Activated naive CD8-positive, alpha-beta T cell treated with anti-CD3 and anti-CD28 coated beads for 36 hours (primary cell): ENCODE measurements around the gene IARS1. TPM values are rescaled to one million over a fixed set of nuclear protein-coding genes. Genes with fewer than 3 reads are reported as not detected.

Experiments
- DNase-seq: peaks from one replicate; pipeline ENCODE4 v3.0.0; 2021
- H3K27ac Mint-ChIP-seq: one replicate; pipeline ENCODE4 v1.8.0; 2022; ENCODE audit warnings: mild to moderate bottlenecking, moderate library complexity, mixed read lengths
- H3K27me3 Mint-ChIP-seq: one replicate; pipeline ENCODE4 v1.8.0; 2022; ENCODE audit warnings: mild to moderate bottlenecking, mixed read lengths
- H3K36me3 Mint-ChIP-seq: one replicate; pipeline ENCODE4 v1.8.0; 2021; ENCODE audit warnings: mild to moderate bottlenecking, mixed read lengths
- H3K4me1 Mint-ChIP-seq: one replicate; pipeline ENCODE4 v1.8.0; 2021; ENCODE audit warnings: mixed read lengths
- H3K4me3 Mint-ChIP-seq: one replicate; pipeline ENCODE4 v1.8.0; 2022; ENCODE audit warnings: mild to moderate bottlenecking, moderate library complexity, mixed read lengths
- H3K9me3 Mint-ChIP-seq: one replicate; pipeline ENCODE4 v1.8.0; 2022; ENCODE audit warnings: mixed read lengths
- total RNA-seq, 2 experiments: library from RNA; stranded (reverse); gene quantifications; one replicate each; pipeline ENCODE4 v1.2.3, GENCODE V29; 2021

IARS1 gene
- total RNA-seq, 2 experiments from 2014 or later = 280 TPM

GRCh38 chr9:92278110-92278509 is 15.4 kb downstream of the IARS1 start:
- Mint-ChIP-seq H3K4me3 (no peak overlapping the region), H3K27me3 (no peaks in the 10 kb centered on the region), H3K9me3 (no peaks in the 10 kb centered on the region), H3K4me1 (peaks cover 42% of the 10 kb centered on the region), H3K36me3 (peaks cover 51% of the 10 kb centered on the region), H3K27ac (no peak overlapping the region)
- no peak for DNase-seq

- H3K27me3 Mint-ChIP-seq = no peaks in the 10 kb centered on the region
- H3K4me3 Mint-ChIP-seq = no peak overlapping the region
- peaks cover 58% of the 10 kb centered on the region for H3K36me3 Mint-ChIP-seq
- H3K27ac Mint-ChIP-seq = peak overlapping the region; percentile 70
- no peaks in the 10 kb centered on the region for H3K9me3 Mint-ChIP-seq
- no peak for DNase-seq
- H3K4me1 Mint-ChIP-seq = peaks cover 40% of the 10 kb centered on the region
These were observed 17.0 kb downstream of the IARS1 start for GRCh38 chr9:92276331-92277032.

- H3K27ac Mint-ChIP-seq = no peak overlapping the region
- peaks cover 40% of the 10 kb centered on the region for H3K4me1 Mint-ChIP-seq
- H3K27me3 Mint-ChIP-seq = no peaks in the 10 kb centered on the region
- no peak overlapping the region for H3K4me3 Mint-ChIP-seq
- H3K9me3 Mint-ChIP-seq = no peaks in the 10 kb centered on the region
- peaks cover 63% of the 10 kb centered on the region for H3K36me3 Mint-ChIP-seq
- DNase-seq = no peak
These were observed 18.0 kb downstream of the IARS1 start for GRCh38 chr9:92275541-92275940.

GRCh38 chr9:92270511-92270910 is 23.0 kb downstream of the IARS1 start:
- Mint-ChIP-seq H3K27me3 (no peaks in the 10 kb centered on the region), H3K9me3 (no peaks in the 10 kb centered on the region), H3K36me3 (peaks cover 47% of the 10 kb centered on the region), H3K27ac (no peak overlapping the region), H3K4me3 (no peak overlapping the region), H3K4me1 (peaks cover 3% of the 10 kb centered on the region)
- no peak for DNase-seq

- Mint-ChIP-seq H3K4me1 (peaks cover 2% of the 10 kb centered on the region), H3K27me3 (no peaks in the 10 kb centered on the region), H3K36me3 (peaks cover 36% of the 10 kb centered on the region), H3K4me3 (no peak overlapping the region), H3K27ac (no peak overlapping the region), H3K9me3 (no peaks in the 10 kb centered on the region)
- no peak for DNase-seq
These were observed 27.0 kb downstream of the IARS1 start for GRCh38 chr9:92266486-92266885.

- Mint-ChIP-seq H3K4me3 (no peak overlapping the region), H3K9me3 (no peaks in the 10 kb centered on the region), H3K27me3 (no peaks in the 10 kb centered on the region), H3K27ac (peak overlapping the region; percentile 16), H3K36me3 (peaks cover 32% of the 10 kb centered on the region), H3K4me1 (peaks cover 2% of the 10 kb centered on the region)
- DNase-seq = no peak
These were observed 28.3 kb downstream of the IARS1 start for GRCh38 chr9:92265154-92265553.

- Mint-ChIP-seq H3K27me3 (no peaks in the 10 kb centered on the region), H3K9me3 (no peaks in the 10 kb centered on the region), H3K4me1 (peaks cover 2% of the 10 kb centered on the region), H3K4me3 (no peak overlapping the region), H3K27ac (no peak overlapping the region), H3K36me3 (peaks cover 33% of the 10 kb centered on the region)
- DNase-seq = no peak
These were observed 30.4 kb downstream of the IARS1 start for GRCh38 chr9:92263131-92263530.

- Mint-ChIP-seq H3K27me3 (no peaks in the 10 kb centered on the region), H3K36me3 (peaks cover 25% of the 10 kb centered on the region), H3K9me3 (no peaks in the 10 kb centered on the region), H3K4me1 (peaks cover 3% of the 10 kb centered on the region), H3K27ac (no peak overlapping the region), H3K4me3 (no peak overlapping the region)
- no peak for DNase-seq
These were observed 36.2 kb downstream of the IARS1 start for GRCh38 chr9:92257327-92257726.

- no peak for DNase-seq
- peaks cover 3% of the 10 kb centered on the region for H3K4me1 Mint-ChIP-seq
- H3K27me3 Mint-ChIP-seq = no peaks in the 10 kb centered on the region
- H3K27ac Mint-ChIP-seq = peak overlapping the region; percentile 38
- H3K4me3 Mint-ChIP-seq = no peak overlapping the region
- peaks cover 30% of the 10 kb centered on the region for H3K36me3 Mint-ChIP-seq
- H3K9me3 Mint-ChIP-seq = no peaks in the 10 kb centered on the region
These were observed 38.8 kb downstream of the IARS1 start for GRCh38 chr9:92254381-92255337.

GRCh38 chr9:92253656-92254055 is 39.8 kb downstream of the IARS1 start:
- Mint-ChIP-seq H3K27me3 (no peaks in the 10 kb centered on the region), H3K9me3 (no peaks in the 10 kb centered on the region), H3K27ac (no peak overlapping the region), H3K4me1 (peaks cover 3% of the 10 kb centered on the region), H3K4me3 (no peak overlapping the region), H3K36me3 (peaks cover 29% of the 10 kb centered on the region)
- DNase-seq = no peak

- Mint-ChIP-seq H3K4me1 (no peaks in the 10 kb centered on the region), H3K4me3 (no peak overlapping the region), H3K27ac (peak overlapping the region; percentile 65), H3K27me3 (no peaks in the 10 kb centered on the region), H3K36me3 (peaks cover 47% of the 10 kb centered on the region), H3K9me3 (no peaks in the 10 kb centered on the region)
- no peak for DNase-seq
These were observed 45.5 kb downstream of the IARS1 start for GRCh38 chr9:92247981-92248380.

- Mint-ChIP-seq H3K27me3 (no peaks in the 10 kb centered on the region), H3K36me3 (peaks cover 52% of the 10 kb centered on the region), H3K4me3 (no peak overlapping the region), H3K27ac (no peak overlapping the region), H3K9me3 (no peaks in the 10 kb centered on the region), H3K4me1 (no peaks in the 10 kb centered on the region)
- no peak for DNase-seq
These were observed 46.2 kb downstream of the IARS1 start for GRCh38 chr9:92247296-92247695.

- no peak overlapping the region for H3K4me3 Mint-ChIP-seq
- DNase-seq = no peak
- no peaks in the 10 kb centered on the region for H3K9me3 Mint-ChIP-seq
- H3K27ac Mint-ChIP-seq = no peak overlapping the region
- H3K36me3 Mint-ChIP-seq = peaks cover 59% of the 10 kb centered on the region
- no peaks in the 10 kb centered on the region for H3K27me3 Mint-ChIP-seq
- no peaks in the 10 kb centered on the region for H3K4me1 Mint-ChIP-seq
These were observed 48.3 kb downstream of the IARS1 start for GRCh38 chr9:92245005-92245797.
